Coronary artery (tissue), 2 donors: ENCODE results near the gene E2F2.
"Not testable (repeated sequence)": the region's sequence is repeated elsewhere in the genome, so short reads cannot be mapped to it uniquely, and the experiment has no call there.

Experiments used
- DNase-seq: peaks from one replicate; pipeline ENCODE4 v3.0.0-alpha.2; 2017; ENCODE audit warnings: low spot score
- H3K27ac ChIP-seq, 2 donors: fragments of 200-600 bp; sonication (generic); one replicate each; pipeline ENCODE4 v1.5.1; 2016 to 2019
- H3K4me3 ChIP-seq: fragments of 200-600 bp; sonication (generic); 2 replicates; pipeline ENCODE4 v1.5.1; 2016; ENCODE audit warnings: mild to moderate bottlenecking, moderate library complexity
- CTCF ChIP-seq: fragments of 200-600 bp; sonication (generic); IDR thresholded peaks from one replicate; pipeline ENCODE4 v1.5.1; 2019; ENCODE audit warnings: antibody characterized with exemption

Gene E2F2

GRCh38 chr1:23502951-23503350 lies 28.1 kb downstream of the E2F2 start:
- no peak for TF ChIP-seq CTCF
- no peak for DNase-seq
- no peak overlapping the region for H3K27ac ChIP-seq
- no peak overlapping the region for H3K4me3 ChIP-seq

- Histone ChIP-seq H3K4me3 (no peak overlapping the region), H3K27ac (no peak overlapping the region)
- TF ChIP-seq CTCF, result no peak
- DNase-seq, result no peak
Measured at GRCh38 chr1:23500466-23500865, 30.6 kb downstream of the E2F2 start.

- no peak for TF ChIP-seq CTCF
- Histone ChIP-seq H3K4me3 (no peak overlapping the region), H3K27ac (no peak overlapping the region)
- no peak for DNase-seq
Measured at GRCh38 chr1:23497777-23498439, 33.1 kb downstream of the E2F2 start.

GRCh38 chr1:23496490-23497181 lies 34.4 kb downstream of the E2F2 start:
- H3K27ac ChIP-seq, result no peak overlapping the region
- DNase-seq, result no peak
- no peak for TF ChIP-seq CTCF
- no peak overlapping the region for H3K4me3 ChIP-seq

- not testable (repeated sequence) for DNase-seq, H3K27ac ChIP-seq, H3K4me3 ChIP-seq
Measured at GRCh38 chr1:23494836-23495235, 36.2 kb downstream of the E2F2 start.

GRCh38 chr1:23492776-23493175 lies 38.3 kb downstream of the E2F2 start:
- not testable (repeated sequence) for H3K27ac ChIP-seq, H3K4me3 ChIP-seq, DNase-seq

GRCh38 chr1:23492132-23492720 lies 38.8 kb downstream of the E2F2 start:
- Histone ChIP-seq H3K27ac (no peak overlapping the region), H3K4me3 (no peak overlapping the region)
- DNase-seq, result no peak
- no peak for TF ChIP-seq CTCF

- H3K4me3 ChIP-seq, result no peak overlapping the region
- no peak for DNase-seq
- H3K27ac ChIP-seq, result no peak overlapping the region
- TF ChIP-seq CTCF, result no peak
Measured at GRCh38 chr1:23489842-23490241, 41.2 kb downstream of the E2F2 start.
